Islet precursor cell (in vitro differentiated cells): ENCODE data around the gene CASP12.

ENCODE experiments used
- DNase-seq: peaks from one replicate; pipeline ENCODE4 v3.0.0-alpha.2; 2018

Gene CASP12

GRCh38 chr11:104891135-104891534, 7.1 kb downstream of the CASP12 start:
- peak; percentile 51 for DNase-seq

- DNase-seq, result no peak
Observed at GRCh38 chr11:104883342-104883741, 14.9 kb downstream of the CASP12 start.

GRCh38 chr11:104881117-104881794, 17.0 kb downstream of the CASP12 start:
- DNase-seq, result no peak

- DNase-seq, result no peak
Observed at GRCh38 chr11:104879514-104880190, 18.6 kb downstream of the CASP12 start.

GRCh38 chr11:104876861-104877431, 21.3 kb downstream of the CASP12 start:
- DNase-seq, result no peak

GRCh38 chr11:104876324-104876723, 21.9 kb downstream of the CASP12 start:
- no peak for DNase-seq

GRCh38 chr11:104873252-104873651, 25.0 kb downstream of the CASP12 start:
- no peak for DNase-seq

GRCh38 chr11:104872393-104872792, 25.9 kb downstream of the CASP12 start:
- DNase-seq, result no peak

GRCh38 chr11:104870910-104871309, 27.4 kb downstream of the CASP12 start:
- DNase-seq, result no peak

- DNase-seq, result no peak
Observed at GRCh38 chr11:104866815-104867214, 31.4 kb downstream of the CASP12 start.

GRCh38 chr11:104858882-104859775, 39.1 kb downstream of the CASP12 start:
- no peak for DNase-seq

- DNase-seq, result no peak
Observed at GRCh38 chr11:104856607-104857006, 41.7 kb downstream of the CASP12 start.

GRCh38 chr11:104855965-104856364, 42.3 kb downstream of the CASP12 start:
- no peak for DNase-seq

GRCh38 chr11:104853276-104853675, 45.0 kb downstream of the CASP12 start:
- no peak for DNase-seq

GRCh38 chr11:104852811-104853210, 45.4 kb downstream of the CASP12 start:
- DNase-seq, result no peak

- DNase-seq, result no peak
Observed at GRCh38 chr11:104846216-104846615, 52.0 kb downstream of the CASP12 start.

GRCh38 chr11:104844451-104844850, 53.8 kb downstream of the CASP12 start:
- DNase-seq, result no peak

GRCh38 chr11:104843150-104843836, 55.0 kb downstream of the CASP12 start:
- no peak for DNase-seq

- no peak for DNase-seq
Observed at GRCh38 chr11:104841973-104842525, 56.2 kb downstream of the CASP12 start.

- DNase-seq, result no peak
Observed at GRCh38 chr11:104841185-104841584, 57.1 kb downstream of the CASP12 start.

- DNase-seq, result no peak
Observed at GRCh38 chr11:104837969-104838639, 60.2 kb downstream of the CASP12 start.

- no peak for DNase-seq
Observed at GRCh38 chr11:104836691-104837090, 61.6 kb downstream of the CASP12 start.
